ENCODE results near the gene SH3PXD2B.
"Not testable (repeated sequence)": the region's sequence is repeated elsewhere in the genome, so short reads cannot be mapped to it uniquely, and the experiment has no call there.

SH3PXD2B gene

DNA sequence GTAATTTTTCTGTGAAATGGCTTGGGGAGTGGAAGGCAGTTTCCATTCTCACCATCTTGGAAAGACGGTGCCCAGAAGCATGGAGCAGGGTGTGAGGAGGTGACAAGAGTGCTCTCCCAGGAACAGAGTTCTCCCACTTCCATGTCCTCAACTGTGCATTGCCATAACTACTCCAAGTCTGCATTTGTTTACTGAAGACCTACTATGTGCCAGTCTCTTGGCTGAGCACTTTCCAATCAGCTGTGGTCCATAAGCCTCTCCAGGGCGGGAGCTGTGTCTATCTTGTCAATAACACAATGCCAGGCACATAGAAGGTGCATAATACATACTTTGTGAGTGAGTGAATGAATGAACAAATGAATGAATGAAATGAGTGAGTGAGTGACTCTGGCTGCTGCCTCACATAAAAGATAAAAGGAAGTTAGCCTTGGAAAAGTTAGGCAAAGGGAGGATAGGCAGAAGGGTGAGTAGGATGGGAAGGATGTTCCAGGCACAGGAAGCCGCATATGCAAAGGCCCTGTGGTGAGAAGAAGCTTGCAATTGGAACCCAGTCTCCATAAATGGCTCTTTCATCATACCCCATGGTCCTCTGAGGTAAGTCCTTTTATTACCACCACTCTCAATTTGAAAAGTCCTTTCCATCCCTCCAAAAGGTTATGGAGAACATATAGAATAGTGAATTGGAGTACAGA lies 31.3 kb upstream of the SH3PXD2B start:
- no peak for DNase-seq

DNA sequence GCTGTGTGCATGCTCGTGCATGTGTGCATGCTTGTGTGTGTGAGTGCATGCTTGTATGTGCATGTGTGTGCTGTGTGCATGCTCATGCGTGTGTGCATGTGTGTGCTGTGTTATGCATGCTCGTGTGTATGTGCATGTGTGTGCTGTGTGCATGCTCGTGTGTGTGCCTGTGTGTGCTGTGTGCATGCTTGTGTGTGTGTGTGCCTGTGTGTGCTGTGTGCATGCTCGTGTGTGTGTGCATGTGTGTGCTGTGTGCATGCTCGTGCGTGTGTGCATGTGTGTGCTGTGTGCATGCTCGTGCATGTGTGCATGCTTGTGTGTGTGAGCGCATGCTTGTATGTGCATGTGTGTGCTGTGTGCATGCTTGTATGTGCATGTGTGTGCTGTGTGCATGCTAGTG lies 30.3 kb upstream of the SH3PXD2B start:
- no peak for DNase-seq

DNA sequence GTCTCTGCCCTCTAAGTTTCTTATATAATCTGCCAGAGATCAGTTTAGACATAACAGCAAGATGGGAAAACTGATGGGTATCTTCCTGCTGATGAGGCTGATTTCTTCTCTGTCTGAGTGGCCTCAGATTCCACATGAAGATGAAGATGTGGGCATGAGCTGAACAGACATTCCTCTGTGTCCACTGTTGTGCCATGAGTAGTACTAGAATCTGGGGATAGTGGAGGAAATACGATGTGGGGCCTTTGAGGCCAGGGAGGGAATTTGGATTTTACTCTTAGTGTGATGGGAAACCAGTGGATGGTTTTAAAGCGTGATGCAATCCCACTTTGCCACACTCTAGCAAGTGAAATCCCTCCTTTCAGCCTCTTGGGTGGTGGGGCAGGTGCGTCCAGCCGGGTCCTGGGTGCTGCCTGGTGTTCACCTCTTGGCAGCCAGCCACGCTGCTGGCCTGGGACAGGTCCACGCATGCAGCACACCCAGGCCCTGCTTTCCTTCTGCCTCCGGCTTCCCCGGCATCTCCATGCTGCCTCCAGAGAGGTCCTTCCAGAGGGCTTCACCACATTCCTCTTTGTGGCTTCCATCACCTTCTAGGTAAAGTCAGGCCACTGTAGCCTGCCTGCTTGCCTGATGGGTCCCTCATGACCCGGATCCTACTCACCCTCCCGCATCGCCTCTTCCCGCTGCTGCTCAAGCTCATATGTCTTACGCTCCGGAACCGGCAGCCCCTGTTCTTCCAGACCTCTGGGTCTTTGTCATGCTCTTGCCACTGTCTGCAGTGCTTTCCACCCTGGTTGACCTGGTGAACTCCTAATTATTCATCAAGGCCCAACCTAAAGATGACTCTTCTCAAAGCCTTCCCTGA lies 28.1 kb upstream of the SH3PXD2B start:
- no peak for DNase-seq

DNA sequence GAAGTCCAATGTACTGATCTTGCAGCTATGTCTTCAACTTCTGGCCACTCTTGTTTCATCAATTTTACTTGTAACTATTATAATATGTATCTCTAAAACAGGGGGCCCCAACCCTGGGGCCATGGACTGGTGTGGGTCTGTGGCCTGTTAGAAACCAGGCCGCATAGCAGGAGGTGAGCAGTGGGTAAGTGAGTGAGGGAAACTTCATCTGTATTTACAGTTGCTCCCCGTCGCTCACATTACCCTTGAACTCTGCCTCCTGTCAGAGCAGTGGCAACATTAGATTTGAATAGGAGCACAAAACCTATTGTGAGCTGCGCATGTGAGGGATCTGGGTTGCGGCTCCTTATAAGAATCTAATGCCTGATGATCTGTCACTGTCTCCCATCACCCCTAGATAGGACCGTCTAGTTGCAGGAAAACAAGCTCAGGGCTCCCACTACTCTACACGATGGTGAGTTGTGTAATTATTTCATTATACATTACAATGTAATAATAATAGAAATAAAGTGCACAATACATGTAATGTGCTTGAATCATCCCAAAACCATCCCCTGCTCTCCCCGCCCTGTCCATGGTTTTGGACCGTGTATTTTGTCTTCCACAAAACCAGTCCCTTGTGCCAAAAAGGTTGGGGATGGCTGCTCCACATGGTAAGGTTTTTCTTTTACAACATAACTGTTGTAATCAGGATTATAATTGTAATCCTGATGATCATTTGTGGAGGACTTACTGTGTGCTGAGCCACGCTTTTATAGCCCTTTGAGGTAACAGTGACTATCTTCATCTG lies 26.9 kb upstream of the SH3PXD2B start:
- DNase-seq = no peak

DNA sequence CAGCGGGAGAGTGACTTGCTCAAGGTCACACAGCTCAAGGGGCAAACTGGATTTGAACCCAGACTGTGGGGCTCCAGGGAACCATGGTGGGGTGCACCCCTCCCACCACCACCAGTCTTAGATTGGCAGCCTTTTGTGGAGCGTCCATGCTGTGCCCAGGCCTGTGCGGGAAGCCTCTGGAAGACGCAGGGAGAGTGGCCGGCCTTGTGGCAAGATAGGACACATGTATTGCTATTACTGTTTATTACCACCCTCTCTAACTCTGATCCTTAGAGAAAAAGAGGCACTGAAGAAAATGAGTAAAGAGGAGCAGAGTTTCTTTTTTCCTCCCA lies 25.4 kb upstream of the SH3PXD2B start:
- no peak for DNase-seq

DNA sequence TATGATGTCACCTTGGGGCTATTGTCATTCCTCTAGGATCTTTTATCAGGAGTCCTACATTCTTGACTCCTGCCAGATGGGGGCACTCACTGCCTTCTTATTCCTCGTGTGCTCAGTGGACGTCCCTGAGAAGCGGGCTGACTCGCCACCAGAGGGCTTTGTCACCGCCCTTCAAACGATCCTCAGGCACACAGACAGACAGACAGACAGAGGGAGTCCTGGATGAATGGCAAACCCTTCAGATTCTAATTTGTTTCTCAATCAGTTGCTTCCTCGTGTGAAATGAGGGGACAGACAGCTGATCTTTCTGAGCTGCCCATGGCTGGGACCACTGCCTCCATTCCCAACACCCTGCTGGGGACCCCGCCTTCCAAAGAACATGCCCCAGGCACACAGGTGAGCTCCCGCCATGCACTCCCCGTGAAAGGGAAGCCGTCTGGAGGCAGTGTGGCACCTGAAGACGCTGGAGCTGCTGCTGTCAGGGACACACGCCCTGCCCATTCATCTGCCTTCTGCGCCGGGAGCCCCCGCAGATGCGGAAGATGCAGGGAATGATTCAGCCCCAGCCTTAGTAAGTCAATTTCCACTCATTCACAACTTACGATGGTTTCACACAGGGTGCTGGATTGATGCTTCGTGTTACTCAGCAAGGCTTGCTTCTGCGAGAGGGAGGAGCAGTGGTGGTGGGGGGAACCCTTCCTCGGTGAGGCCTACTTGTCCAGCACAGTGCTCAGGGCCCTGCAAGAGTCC lies 24.9 kb upstream of the SH3PXD2B start:
- peak; percentile 86 for DNase-seq

DNA sequence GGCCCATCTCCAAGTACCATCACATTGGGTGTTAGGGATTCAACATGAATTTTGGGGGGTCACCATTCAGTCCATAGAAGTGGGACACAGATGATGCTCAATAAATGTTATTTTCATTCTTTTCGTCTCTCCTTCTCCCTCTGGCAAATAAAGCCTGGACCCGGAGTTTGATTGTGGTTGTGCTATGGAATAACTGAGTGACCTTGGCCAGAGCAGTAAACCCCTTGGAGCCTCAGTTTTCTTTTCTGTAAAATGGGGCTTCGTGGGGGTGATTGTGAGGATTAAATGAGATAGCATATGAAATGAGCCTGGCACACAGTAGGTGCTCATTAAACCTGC lies 24.3 kb upstream of the SH3PXD2B start:
- DNase-seq = not testable (repeated sequence)

DNA sequence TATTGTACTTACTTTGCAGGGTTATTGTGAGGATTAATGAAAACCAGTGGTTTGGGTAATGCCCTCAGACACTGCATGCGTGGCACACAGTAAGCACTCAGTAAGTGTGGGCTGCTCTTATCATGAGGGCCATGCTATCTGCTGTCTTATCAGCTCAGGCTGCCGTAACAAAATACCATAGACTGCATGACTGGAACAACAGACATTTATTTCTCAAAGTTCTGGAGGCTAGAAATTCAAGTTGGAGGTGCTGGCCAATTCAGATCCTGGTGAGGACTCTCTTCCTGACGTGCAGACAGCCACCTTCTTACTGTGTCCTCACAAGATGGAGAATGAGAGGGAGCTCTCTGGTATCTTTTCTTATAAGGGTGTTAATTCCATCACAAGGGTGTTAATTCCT lies 23.9 kb upstream of the SH3PXD2B start:
- DNase-seq = no peak

DNA sequence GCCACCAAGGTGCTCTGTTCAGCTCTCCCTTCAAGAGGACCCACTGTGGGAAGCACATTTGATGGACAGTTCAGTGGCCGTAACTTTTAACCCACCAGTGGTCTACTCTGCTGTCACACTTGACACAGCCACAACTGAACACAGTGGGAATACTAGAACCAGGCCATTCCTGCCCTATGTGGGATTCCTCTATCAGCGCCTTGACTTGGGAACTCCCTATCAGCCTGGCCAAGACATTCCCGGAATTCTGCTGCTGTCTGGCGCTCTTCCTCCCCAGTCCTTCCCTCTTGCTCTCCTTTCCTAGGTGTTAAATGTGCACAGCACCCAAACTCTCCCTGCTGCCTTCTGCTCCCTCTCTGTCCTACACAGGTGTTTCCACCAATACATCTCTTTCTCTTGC lies 23.1 kb upstream of the SH3PXD2B start:
- DNase-seq = no peak

DNA sequence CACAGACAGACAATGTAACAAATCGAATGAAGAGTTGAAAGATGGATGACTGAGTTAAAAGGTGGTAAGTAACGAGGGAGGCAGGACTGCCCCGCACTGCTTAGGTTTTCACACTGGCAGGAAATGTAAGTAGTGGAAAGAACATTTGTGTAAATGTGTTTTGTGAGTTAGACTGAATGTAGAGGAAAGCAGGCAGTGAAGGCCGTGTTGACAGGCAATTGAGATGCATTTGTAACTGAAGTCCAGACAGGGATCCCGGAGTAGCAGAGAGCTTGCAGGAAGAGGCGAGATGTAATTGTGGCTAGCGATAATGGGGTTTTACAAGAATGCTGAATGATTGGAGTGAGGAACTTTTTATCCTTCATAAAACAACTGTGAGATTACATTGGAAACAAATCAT lies 20.0 kb upstream of the SH3PXD2B start:
- DNase-seq = no peak

DNA sequence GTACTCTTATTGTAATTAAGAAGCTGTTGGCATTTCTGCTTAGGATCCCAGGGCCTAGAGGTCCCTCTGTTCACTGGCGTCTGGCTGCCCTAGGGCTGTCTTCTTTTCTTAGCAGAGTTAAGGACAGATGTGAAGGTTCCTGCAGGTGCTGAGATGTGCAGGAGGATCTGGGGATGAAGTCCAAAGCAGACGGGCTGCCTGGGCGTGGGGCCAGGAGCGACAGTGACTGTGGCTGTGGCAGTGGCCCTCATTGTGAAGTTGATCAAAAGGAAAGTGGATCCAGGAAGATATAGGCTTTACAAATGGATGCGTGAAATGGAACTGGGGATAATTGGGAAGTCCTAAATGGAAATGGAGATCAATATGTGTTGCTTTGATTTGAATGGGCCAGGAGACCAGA lies 19.1 kb upstream of the SH3PXD2B start:
- no peak for DNase-seq

DNA sequence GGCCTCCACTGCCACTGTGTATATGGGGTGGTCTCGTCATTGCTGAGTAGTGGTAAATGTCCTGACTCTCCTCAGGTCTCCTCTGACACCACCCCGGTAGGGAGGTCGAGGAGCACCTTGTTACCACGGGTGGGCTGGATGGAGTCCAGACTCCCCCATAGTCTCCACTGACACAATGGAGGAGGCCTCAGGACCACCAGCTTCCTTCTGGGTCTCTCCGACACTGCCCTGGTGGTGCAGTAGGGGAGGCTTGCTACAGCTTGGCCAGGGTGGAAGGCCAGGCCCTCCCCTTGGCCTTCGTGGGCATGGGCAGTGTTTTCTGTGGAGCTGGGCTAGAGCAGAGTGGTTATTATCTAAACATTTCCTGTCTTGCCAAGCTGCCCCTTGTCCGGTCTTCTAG lies 15.4 kb upstream of the SH3PXD2B start:
- DNase-seq = no peak

DNA sequence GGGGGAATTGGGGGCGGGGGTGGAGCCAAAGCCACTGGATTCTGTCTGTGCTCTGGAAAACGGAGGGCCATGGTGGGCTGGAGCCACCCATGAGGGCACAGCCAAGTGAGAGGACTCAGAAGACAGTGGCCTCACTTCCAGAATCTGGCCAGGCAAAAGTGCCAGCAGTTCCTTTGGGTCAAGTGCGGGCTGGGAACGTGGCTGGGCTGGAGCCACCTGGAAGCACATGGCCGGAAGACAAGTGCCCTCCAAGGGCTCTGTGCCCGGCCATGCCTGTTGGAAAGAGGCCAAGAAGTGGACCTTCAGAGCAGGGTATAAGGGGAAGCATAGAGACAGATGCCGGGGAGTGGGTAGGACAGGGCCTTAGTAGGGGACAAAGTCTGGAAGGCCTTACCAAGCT lies 11.7 kb upstream of the SH3PXD2B start:
- no peak for DNase-seq

DNA sequence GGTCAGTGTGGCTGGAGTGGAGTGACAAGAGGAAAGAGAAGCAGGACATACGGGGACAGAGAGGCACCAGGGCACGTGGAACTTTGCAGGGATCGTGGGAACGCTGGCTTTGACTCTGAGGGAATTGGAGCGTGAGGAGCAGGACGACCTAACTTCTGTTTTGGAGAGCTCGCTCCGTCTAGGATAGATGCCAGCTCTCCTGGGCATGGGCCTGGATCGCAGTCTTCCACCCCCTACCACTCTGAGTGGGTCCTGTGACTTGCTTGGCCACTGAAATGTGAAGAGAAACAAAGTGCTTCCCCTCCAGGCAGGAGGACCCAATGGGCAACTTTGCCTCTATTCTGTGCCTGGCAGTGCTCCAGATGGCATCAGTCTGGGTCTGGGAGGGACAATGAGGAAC lies 8.7 kb upstream of the SH3PXD2B start:
- no peak for DNase-seq

DNA sequence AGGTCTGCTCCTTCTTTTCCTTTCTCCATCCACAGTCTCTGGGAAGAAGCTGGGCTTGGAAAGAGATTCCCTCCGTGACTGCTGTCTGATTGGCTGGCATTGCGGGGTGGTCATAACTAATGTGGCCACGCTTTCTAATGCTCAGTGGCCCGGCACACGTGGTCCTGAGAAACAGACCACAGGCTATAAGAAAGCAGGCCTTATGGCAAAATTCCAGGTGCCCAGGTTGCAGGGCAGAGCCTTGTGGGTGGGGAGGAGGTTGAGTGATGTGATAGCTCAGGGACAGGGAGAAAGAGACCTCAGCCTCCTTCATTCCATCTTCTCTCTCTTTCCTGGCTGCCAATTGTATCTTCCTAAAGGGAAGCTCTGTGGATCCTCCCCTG lies 5.4 kb upstream of the SH3PXD2B start:
- no peak for DNase-seq

DNA sequence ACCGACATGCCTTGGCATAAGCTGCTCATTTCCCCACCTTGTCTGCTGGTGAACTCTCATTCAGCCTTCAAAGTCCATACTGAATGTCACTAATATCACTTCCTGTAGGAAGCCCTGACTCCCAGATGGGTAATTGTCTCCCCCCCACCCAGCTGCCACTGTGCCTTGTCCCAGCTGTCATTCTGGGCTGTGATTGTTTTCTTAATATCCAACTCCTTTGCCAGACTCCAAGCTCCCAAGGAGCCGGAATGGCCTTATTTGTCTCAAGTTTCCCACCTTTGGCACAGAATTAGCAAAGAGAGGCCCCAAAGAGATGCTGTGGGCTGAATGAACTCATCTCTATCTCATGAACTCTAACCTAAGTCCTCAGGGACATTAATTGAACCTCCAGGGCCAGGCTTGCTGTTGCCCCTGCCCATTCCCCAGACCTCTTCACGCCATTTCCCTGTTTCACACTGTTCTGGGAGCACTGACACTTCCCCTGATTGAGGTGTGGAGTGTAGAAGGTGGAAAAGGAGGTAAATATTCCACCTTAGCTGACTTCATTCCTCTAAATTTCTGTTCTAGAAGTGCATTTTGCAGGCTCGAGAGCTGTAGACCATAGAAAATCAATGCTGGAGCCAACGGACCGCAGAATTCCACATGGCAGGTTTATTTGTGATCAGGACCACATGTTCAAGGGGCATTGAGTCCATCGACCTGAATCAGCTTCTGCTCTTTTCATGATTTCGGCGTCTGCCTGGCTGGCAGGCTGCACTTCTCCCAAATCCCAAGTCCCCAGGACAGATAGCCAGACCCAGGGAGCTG lies 4.9 kb upstream of the SH3PXD2B start:
- DNase-seq = no peak

DNA sequence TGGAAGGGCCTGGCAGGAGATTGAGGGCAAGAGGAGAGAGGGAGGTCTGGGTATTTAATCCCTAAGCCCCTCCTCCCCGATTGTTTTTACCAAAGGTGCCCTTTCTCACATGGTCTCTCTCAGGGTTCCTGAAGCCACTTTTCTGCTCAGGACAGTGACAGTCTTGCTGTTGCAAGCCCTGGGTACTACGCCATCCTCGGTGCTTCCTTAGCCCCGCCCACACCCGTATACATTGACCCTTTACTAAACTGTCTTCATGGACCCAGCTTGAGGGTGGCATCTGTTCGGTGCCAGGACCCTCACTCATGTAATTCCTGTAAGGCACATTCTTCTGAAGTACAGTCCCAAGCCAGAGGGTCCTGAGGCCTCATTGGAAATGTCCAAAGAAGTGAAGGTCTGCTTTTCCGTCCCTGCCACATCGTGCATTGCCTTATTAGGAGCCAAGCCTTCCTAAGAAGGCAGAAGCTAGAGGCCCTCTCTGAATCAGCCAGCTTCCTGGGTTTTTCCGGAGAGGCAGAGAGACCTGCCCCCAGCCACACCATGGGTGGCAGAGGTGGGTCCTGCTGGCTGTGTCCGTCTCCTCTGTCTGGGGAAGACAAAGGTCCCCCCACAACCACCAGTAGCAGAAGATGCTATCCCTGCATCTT lies 1.9 kb upstream of the SH3PXD2B start:
- no peak for DNase-seq

DNA sequence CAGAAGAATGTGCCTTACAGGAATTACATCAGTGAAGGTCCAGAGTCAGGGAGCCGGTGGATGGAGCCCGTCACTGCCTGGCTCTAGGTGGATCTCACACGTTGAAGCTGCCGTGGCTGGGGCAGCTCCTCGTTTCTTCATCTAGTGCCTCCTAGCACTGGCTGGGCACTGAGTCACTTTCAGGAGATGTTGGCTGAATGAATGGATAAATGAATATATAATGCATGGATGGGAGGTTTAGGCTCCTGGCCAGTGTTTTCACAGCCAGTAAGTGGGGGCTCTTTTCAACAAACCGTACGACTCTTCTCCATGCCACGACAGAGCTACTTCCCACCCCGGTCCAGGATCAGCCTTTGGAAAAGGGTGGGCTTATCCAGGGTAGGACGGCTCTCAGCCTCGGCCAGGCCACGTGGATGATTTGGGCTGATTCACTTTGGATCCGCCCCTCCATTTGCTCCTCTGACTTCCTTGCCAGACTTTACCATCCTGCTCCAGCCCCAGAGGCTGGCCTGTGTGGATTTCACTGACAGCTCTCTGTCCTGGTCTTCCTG lies 1.3 kb upstream of the SH3PXD2B start:
- DNase-seq = no peak

DNA sequence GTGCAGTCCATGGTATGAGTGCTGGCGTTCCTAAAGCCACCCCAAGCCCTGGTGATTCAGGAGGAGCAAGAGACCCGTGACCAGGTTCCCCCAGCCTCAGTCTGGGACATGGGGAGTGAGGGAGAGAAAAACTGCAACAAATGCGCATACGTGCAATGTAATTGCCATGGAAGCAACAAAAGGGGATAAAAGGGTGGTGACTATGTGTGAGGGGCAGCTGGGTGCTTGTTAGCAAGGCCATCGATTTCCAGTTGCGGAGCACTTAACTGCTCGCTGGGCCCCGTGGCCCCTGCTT lies 709 bp upstream of the SH3PXD2B start:
- no peak for DNase-seq

DNA sequence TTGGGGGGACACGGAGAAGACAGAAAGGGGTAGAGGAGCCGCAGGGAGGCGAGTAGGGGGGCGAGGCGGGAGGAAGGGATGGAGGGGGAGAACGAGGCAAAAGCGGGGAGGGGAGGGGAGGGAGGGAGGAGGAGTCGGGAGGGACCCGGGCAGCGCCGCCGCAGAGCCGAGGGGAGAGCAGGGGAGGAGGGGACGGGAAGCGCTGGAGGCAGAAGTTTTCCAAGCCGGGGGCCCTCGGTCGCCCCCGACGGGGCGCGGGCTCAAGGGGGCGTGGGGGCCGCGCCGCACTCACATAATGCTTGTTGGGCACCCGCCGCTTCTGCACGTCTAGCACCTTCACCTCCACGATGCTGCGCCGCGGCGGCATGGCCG lies 353 bp downstream of the SH3PXD2B start:
- DNase-seq = no peak

DNA sequence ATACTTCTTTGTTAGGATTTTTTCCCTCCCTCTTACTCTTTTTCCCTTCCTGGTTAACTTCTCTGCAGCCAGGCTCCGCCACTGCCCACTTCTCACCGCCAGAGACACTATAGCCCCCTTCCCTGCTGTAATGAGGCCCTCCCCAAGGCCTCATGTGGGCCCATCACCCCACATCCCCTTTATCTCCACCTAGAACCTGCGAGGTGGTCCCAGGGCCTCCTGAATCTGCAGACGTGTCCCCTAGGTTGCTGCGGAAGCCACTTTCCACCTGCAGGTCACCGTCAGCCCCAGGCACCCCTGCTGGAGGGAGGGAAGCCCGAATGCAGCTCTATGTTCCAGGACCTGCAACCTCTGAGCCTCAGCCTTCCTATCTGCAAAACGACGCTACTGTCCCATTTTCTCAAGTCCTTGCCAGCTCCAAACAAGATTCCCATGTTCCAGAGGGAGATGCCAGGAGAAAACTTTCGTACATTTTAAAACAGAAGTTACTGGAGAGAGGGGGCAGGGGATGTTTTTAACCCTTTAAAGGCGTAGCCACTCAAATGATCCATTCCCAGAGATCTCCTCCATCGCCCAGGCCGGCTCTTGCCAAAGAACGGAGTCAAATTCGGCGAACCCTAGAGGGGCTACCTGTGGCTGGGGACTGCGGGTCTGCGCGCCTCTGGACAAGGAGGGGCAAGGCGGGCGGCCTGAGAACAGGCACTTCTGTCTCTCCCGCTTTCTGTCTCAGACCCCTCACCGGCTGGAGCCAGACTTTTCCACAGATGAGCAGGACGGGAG lies 929 bp downstream of the SH3PXD2B start:
- no peak for DNase-seq
